ENCODE measurements around the gene SP1.

The SP1 gene

DNA sequence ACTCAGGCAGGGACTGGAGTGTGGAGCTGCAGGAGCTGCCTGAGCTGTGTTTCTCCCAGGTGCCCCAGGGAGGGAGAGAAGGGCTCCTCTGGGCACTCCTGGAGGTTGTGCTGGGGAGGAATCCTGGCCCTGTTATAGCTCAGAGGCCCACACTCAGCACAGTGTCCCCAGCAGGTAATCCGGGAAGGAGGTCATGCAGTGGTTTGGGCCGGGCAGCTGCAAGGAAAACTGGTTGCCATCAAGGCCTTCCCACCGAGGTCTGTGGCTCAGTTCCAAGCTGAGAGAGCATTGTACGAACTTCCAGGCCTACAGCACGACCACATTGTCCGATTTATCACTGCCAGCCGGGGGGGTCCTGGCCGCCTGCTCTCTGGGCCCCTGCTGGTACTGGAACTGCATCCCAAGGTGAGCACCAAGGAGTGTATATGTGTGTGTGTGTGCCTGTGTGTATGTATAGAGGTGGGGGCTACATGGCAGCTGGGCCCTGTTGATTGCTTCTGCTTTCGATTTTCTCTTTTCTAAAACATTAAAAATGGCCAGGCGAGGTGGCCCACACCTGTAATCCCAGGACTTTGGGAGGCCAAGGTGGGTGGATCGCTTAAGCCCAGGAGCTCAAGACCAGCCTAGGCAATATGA lies 45.7 kb downstream of the SP1 start:
- H4K20me1 ChIP-seq (ENCODE audit: insufficient read depth, low read length), result no peaks in the 10 kb centered on the region
- H3K9ac ChIP-seq (ENCODE audit: low read depth, low read length), result no peak overlapping the region
- H3K4me2 ChIP-seq (ENCODE audit: insufficient read depth, low read length), result no peak overlapping the region
- H3K9me3 ChIP-seq (ENCODE audit: insufficient read depth, low read length, severe bottlenecking), result no peaks in the 10 kb centered on the region
- H3K27me3 ChIP-seq (ENCODE audit: insufficient read depth, low read length, poor library complexity), result no peaks in the 10 kb centered on the region
- no peaks in the 10 kb centered on the region for H3K36me3 ChIP-seq (ENCODE audit: insufficient read depth, low read length)
- no peak overlapping the region for H2AFZ ChIP-seq (ENCODE audit: low read depth, low read length)
- DNase-seq, result no peak
- no peak for ATAC-seq (ENCODE audit: insufficient read depth, low read depth)
- no peaks in the 10 kb centered on the region for H3K79me2 ChIP-seq (ENCODE audit: insufficient read depth, low read length)
- peaks cover 4% of the 10 kb centered on the region for H3K4me1 ChIP-seq (ENCODE audit: insufficient read depth, low read length)
- H3K27ac ChIP-seq (ENCODE audit: low read length), result no peak overlapping the region
- no peak overlapping the region for H3K4me3 ChIP-seq (ENCODE audit: low read depth in 1 of 2, low read length in 2 of 2)
- no peak for TF ChIP-seq EZH2 (IDR thresholded peaks at IDR 0.05; ENCODE audit: borderline replicate concordance, low read depth, low read length, severe bottlenecking)
- TF ChIP-seq, protein P1, sequence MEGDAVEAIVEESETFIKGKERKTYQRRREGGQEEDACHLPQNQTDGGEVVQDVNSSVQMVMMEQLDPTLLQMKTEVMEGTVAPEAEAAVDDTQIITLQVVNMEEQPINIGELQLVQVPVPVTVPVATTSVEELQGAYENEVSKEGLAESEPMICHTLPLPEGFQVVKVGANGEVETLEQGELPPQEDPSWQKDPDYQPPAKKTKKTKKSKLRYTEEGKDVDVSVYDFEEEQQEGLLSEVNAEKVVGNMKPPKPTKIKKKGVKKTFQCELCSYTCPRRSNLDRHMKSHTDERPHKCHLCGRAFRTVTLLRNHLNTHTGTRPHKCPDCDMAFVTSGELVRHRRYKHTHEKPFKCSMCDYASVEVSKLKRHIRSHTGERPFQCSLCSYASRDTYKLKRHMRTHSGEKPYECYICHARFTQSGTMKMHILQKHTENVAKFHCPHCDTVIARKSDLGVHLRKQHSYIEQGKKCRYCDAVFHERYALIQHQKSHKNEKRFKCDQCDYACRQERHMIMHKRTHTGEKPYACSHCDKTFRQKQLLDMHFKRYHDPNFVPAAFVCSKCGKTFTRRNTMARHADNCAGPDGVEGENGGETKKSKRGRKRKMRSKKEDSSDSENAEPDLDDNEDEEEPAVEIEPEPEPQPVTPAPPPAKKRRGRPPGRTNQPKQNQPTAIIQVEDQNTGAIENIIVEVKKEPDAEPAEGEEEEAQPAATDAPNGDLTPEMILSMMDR (IDR thresholded peaks at IDR 0.05; ENCODE audit: borderline replicate concordance, extremely low read depth, low read length, poor library complexity, severe bottlenecking), result no peak

GRCh38 chr12:53427905-53428594 lies 48.1 kb downstream of the SP1 start:
- Histone ChIP-seq H3K4me1 (ENCODE audit: insufficient read depth, low read length) (no peaks in the 10 kb centered on the region), H3K27ac (ENCODE audit: low read length) (no peak overlapping the region), H3K4me3 (ENCODE audit: low read depth in 1 of 2, low read length in 2 of 2) (no peak overlapping the region), H4K20me1 (ENCODE audit: insufficient read depth, low read length) (no peaks in the 10 kb centered on the region), H3K27me3 (ENCODE audit: insufficient read depth, low read length, poor library complexity) (no peaks in the 10 kb centered on the region), H2AFZ (ENCODE audit: low read depth, low read length) (no peak overlapping the region), H3K9ac (ENCODE audit: low read depth, low read length) (no peak overlapping the region), H3K36me3 (ENCODE audit: insufficient read depth, low read length) (no peaks in the 10 kb centered on the region), H3K79me2 (ENCODE audit: insufficient read depth, low read length) (no peaks in the 10 kb centered on the region), H3K9me3 (ENCODE audit: insufficient read depth, low read length, severe bottlenecking) (no peaks in the 10 kb centered on the region), H3K4me2 (ENCODE audit: insufficient read depth, low read length) (no peak overlapping the region)
- ATAC-seq (ENCODE audit: insufficient read depth, low read depth) (no peak), DNase-seq (no peak)
- TF ChIP-seq, protein P1 (IDR thresholded peaks at IDR 0.05; ENCODE audit: borderline replicate concordance, extremely low read depth, low read length, poor library complexity, severe bottlenecking), result no peak
- no peak for TF ChIP-seq EZH2 (IDR thresholded peaks at IDR 0.05; ENCODE audit: borderline replicate concordance, low read depth, low read length, severe bottlenecking)

- TF ChIP-seq EZH2 (IDR thresholded peaks at IDR 0.05; ENCODE audit: borderline replicate concordance, low read depth, low read length, severe bottlenecking), result no peak
- TF ChIP-seq, protein P1 (IDR thresholded peaks at IDR 0.05; ENCODE audit: borderline replicate concordance, extremely low read depth, low read length, poor library complexity, severe bottlenecking), result no peak
- H3K27me3 ChIP-seq (ENCODE audit: insufficient read depth, low read length, poor library complexity), result no peaks in the 10 kb centered on the region
- no peak overlapping the region for H3K4me3 ChIP-seq (ENCODE audit: low read depth in 1 of 2, low read length in 2 of 2)
- H4K20me1 ChIP-seq (ENCODE audit: insufficient read depth, low read length), result no peaks in the 10 kb centered on the region
- H3K4me1 ChIP-seq (ENCODE audit: insufficient read depth, low read length), result no peaks in the 10 kb centered on the region
- DNase-seq, result no peak
- no peaks in the 10 kb centered on the region for H3K79me2 ChIP-seq (ENCODE audit: insufficient read depth, low read length)
- H2AFZ ChIP-seq (ENCODE audit: low read depth, low read length), result no peak overlapping the region
- no peaks in the 10 kb centered on the region for H3K9me3 ChIP-seq (ENCODE audit: insufficient read depth, low read length, severe bottlenecking)
- no peak overlapping the region for H3K4me2 ChIP-seq (ENCODE audit: insufficient read depth, low read length)
- H3K36me3 ChIP-seq (ENCODE audit: insufficient read depth, low read length), result no peaks in the 10 kb centered on the region
- no peak for ATAC-seq (ENCODE audit: insufficient read depth, low read depth)
- no peak overlapping the region for H3K27ac ChIP-seq (ENCODE audit: low read length)
- H3K9ac ChIP-seq (ENCODE audit: low read depth, low read length), result no peak overlapping the region
Observed at GRCh38 chr12:53428741-53429140, 48.8 kb downstream of the SP1 start.

All from DND-41 (cell line).